HL-60 (cell line): ENCODE data around the gene ENG.
A peak's percentile ranks its signal among the peaks of the same experiment; 100 is the strongest.
"Not testable (repeated sequence)": the region's sequence is repeated elsewhere in the genome, so short reads cannot be mapped to it uniquely, and the experiment has no call there.

ENCODE experiments used
- DNase-seq, 2 experiments: peaks; one replicate each; pipeline ENCODE4 v3.0.0-alpha.2; 2010 to 2020; ENCODE audit warnings: low read depth in 1 of 2, low spot score in 1 of 2
- H3K27ac ChIP-seq: fragments of 250-450 bp; sonication (Bioruptor Pico); replicated peaks from 2 replicates; pipeline ENCODE4 v1.5.1; 2020; ENCODE audit warnings: mild to moderate bottlenecking, moderate library complexity
- H3K27me3 ChIP-seq: fragments of 250-450 bp; sonication (Bioruptor Pico); 2 replicates; pipeline ENCODE4 v1.5.1; 2021; ENCODE audit warnings: mild to moderate bottlenecking, moderate library complexity; ENCODE audit not compliant: insufficient read depth, poor library complexity, severe bottlenecking
- H3K4me3 ChIP-seq: replicated peaks from 2 replicates; pipeline ENCODE4 v1.5.1; 2011; ENCODE audit warnings: mild to moderate bottlenecking, control low read depth, low read length; ENCODE audit not compliant: insufficient read depth
- GABPA ChIP-seq: IDR thresholded peaks from 2 replicates; pipeline ENCODE4 v1.6.1; 2012; ENCODE audit warnings: low read depth
- POLR2AphosphoS5 ChIP-seq: IDR thresholded peaks from 2 replicates; pipeline ENCODE4 v1.6.1; 2012; ENCODE audit warnings: low read depth
- SPI1 ChIP-seq: IDR thresholded peaks from 2 replicates; pipeline ENCODE4 v1.6.1; 2012; ENCODE audit warnings: low read depth, mild to moderate bottlenecking, borderline replicate concordance
- TF ChIP-seq, protein P1 (sequence below): IDR thresholded peaks from 2 replicates; pipeline ENCODE4 v1.6.1; 2012; ENCODE audit warnings: low read depth; ENCODE audit not compliant: insufficient replicate concordance
- TF ChIP-seq, protein P2 (sequence below): IDR thresholded peaks from one replicate; pipeline ENCODE4 v1.5.1; 2011; ENCODE audit warnings: low read length, control low read depth, inconsistent platforms; ENCODE audit not compliant: insufficient read depth

The ENG gene

DNA sequence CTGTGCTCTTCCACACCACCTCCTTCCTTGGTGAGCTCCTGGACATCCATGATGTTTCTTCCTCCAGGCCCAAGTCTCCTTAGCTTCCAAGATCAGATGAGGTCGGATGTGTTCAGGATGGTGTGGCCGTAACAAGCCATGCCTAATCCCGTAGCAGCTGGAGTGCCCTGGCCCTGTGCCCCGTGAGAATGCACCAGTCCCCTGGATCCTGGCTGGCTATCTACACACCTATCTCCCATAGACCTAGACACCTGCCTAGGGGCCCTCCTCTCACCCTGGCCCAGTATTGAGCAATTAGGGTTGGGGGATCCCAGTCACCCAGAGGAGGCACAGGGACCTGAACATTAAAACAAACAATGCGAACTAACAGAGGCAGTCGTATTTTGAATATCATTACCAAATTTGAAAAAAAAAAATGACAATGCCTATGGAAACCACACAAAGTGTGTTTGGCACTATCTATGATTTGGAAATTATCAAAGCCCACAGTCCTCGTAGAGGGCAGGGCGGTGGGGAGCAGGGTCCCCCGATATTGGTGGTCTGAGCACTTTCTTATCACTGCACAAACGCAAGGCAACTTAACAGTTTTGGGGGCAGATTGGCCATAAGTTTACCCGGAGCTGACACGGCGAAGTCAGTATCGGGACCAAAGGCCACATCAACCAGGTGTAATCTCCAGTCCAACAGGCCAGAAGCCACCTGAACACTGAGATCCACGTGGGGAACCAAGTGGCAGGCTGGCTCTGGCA lies 13.2 kb downstream of the ENG start:
- H3K27me3 ChIP-seq, result no peaks in the 10 kb centered on the region
- H3K27ac ChIP-seq, result no peak overlapping the region
- no peak for TF ChIP-seq GABPA
- no peak for TF ChIP-seq POLR2AphosphoS5
- TF ChIP-seq, protein P1, sequence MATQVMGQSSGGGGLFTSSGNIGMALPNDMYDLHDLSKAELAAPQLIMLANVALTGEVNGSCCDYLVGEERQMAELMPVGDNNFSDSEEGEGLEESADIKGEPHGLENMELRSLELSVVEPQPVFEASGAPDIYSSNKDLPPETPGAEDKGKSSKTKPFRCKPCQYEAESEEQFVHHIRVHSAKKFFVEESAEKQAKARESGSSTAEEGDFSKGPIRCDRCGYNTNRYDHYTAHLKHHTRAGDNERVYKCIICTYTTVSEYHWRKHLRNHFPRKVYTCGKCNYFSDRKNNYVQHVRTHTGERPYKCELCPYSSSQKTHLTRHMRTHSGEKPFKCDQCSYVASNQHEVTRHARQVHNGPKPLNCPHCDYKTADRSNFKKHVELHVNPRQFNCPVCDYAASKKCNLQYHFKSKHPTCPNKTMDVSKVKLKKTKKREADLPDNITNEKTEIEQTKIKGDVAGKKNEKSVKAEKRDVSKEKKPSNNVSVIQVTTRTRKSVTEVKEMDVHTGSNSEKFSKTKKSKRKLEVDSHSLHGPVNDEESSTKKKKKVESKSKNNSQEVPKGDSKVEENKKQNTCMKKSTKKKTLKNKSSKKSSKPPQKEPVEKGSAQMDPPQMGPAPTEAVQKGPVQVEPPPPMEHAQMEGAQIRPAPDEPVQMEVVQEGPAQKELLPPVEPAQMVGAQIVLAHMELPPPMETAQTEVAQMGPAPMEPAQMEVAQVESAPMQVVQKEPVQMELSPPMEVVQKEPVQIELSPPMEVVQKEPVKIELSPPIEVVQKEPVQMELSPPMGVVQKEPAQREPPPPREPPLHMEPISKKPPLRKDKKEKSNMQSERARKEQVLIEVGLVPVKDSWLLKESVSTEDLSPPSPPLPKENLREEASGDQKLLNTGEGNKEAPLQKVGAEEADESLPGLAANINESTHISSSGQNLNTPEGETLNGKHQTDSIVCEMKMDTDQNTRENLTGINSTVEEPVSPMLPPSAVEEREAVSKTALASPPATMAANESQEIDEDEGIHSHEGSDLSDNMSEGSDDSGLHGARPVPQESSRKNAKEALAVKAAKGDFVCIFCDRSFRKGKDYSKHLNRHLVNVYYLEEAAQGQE, result no peak
- TF ChIP-seq, protein P2, sequence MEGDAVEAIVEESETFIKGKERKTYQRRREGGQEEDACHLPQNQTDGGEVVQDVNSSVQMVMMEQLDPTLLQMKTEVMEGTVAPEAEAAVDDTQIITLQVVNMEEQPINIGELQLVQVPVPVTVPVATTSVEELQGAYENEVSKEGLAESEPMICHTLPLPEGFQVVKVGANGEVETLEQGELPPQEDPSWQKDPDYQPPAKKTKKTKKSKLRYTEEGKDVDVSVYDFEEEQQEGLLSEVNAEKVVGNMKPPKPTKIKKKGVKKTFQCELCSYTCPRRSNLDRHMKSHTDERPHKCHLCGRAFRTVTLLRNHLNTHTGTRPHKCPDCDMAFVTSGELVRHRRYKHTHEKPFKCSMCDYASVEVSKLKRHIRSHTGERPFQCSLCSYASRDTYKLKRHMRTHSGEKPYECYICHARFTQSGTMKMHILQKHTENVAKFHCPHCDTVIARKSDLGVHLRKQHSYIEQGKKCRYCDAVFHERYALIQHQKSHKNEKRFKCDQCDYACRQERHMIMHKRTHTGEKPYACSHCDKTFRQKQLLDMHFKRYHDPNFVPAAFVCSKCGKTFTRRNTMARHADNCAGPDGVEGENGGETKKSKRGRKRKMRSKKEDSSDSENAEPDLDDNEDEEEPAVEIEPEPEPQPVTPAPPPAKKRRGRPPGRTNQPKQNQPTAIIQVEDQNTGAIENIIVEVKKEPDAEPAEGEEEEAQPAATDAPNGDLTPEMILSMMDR, result no peak
- TF ChIP-seq SPI1, result no peak
- no peak for DNase-seq
- no peak overlapping the region for H3K4me3 ChIP-seq

DNA sequence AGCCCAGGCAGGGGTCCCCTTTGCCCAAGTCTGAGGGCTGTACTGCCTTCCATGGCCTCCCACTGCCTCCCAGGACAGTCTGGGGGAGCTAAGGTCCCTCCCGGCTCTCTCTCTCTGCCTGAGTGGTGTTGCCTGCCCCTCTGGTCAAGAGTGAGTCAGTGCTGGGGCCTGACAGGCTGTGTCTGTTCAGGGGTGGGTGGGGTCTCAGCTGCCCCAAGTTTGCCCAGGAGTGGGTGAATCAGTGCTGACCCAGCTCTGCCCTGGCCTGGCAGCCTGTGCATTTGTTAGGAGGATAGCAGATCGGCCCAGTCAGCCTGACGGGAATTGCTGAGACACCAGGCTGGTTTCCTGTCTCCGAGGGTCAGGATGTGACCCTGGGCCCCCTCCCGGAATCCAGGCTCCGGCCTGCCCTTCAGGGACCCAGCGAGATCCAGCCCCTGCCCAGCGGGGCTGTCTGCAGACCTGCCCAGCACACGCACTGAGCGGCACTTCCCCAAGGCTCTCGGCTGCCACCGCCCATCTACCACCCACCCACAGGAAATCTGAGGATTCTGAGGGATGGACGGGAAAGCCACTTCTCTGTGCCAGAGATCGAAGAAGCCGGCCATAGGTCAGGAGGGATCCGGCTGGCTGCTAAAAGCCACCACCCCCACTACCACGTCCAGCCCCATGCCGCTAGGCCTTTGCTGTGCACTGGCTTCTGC lies 15.9 kb downstream of the ENG start:
- no peak overlapping the region for H3K27ac ChIP-seq
- H3K27me3 ChIP-seq, result no peaks in the 10 kb centered on the region
- DNase-seq, result no peak
- H3K4me3 ChIP-seq, result no peak overlapping the region
- TF ChIP-seq POLR2AphosphoS5, result no peak
- TF ChIP-seq, protein P2, result no peak
- TF ChIP-seq, protein P1, result no peak
- TF ChIP-seq SPI1, result no peak
- TF ChIP-seq GABPA, result no peak

DNA sequence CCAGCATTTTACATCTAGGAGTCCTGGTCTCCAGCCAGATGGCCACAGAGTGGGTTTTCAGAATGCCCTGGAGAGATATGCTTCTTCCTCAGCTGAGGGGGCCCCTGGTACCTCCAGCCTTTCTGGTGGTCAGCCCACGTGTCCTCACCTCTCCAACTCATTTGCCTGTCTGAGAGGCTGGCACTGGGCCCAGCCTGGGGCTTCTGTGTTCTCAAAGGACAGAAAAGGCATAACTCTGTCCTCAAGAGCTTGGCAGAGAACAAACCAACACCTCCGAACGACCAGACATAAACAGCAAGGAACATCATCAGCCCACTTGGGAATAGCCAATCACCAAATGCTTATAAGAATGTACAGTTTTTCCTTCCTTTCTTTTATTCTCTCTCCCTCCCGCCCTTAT lies 17.1 kb downstream of the ENG start:
- no peak overlapping the region; the same call in 1 of the 2 replicates for H3K27ac ChIP-seq

DNA sequence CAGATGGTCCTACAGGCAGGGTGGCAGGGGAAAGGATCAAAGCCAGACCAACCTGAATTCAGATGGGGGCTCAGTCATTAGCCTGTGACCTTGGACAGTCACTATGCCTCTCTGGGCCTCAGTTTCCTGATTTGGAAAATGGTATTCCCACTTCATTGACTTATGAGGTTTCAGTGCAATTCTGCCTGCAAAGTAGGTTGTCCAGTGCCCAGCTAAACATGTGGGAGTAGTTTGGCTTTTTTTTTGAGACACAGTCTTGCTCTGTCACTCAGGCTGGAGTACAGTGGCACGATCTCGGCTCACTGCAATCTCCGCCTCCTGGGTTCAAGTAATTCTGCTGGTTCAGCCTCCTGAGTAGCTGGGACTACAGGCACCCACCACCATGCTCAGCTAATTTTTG lies 17.9 kb downstream of the ENG start:
- H3K27ac ChIP-seq, result peak overlapping the region; percentile 95
- not testable (repeated sequence) for DNase-seq, H3K27me3 ChIP-seq, H3K4me3 ChIP-seq

More for the DNA sequence above, 17.1 kb downstream of the ENG start:
- TF ChIP-seq GABPA (no peak), SPI1 (no peak), POLR2AphosphoS5 (no peak)
- TF ChIP-seq, protein P2, result no peak
- TF ChIP-seq, protein P1, result no peak
- Histone ChIP-seq H3K27me3 (no peaks in the 10 kb centered on the region), H3K4me3 (no peak overlapping the region)
- DNase-seq, result no peak
